OCI-LY1 (cell line): ENCODE results near the gene FGF4.

Source experiments
- H2AFZ ChIP-seq: fragments of 200-600 bp; sonication (generic), shearing (Covaris generic); 2 replicates; pipeline ENCODE4 v1.6.0; 2014; ENCODE audit warnings: antibody characterized with exemption, mild to moderate bottlenecking, low read length
- H3F3A ChIP-seq: fragments of 200-600 bp; sonication (generic), shearing (Covaris generic); 2 replicates; pipeline ENCODE4 v1.6.0; 2014; ENCODE audit warnings: mild to moderate bottlenecking, antibody characterized with exemption, low read length, moderate library complexity; ENCODE audit not compliant: insufficient read depth
- H3K27ac ChIP-seq: fragments of 200-600 bp; sonication (generic); 2 replicates; pipeline ENCODE4 v1.5.1; 2014; ENCODE audit warnings: low read length, mixed run types, mild to moderate bottlenecking, low read depth; ENCODE audit not compliant: poor library complexity, severe bottlenecking
- H3K27me3 ChIP-seq: fragments of 200-600 bp; sonication (generic); 2 replicates; pipeline ENCODE4 v1.6.0; 2014; ENCODE audit warnings: antibody characterized with exemption, mild to moderate bottlenecking, low read length, moderate library complexity; ENCODE audit not compliant: insufficient read depth
- H3K36me3 ChIP-seq: fragments of 200-600 bp; sonication (generic); 2 replicates; pipeline ENCODE4 v1.6.1; 2014; ENCODE audit warnings: mild to moderate bottlenecking, antibody characterized with exemption, low read length, moderate library complexity, mixed read lengths; ENCODE audit not compliant: insufficient read depth
- H3K4me1 ChIP-seq: fragments of 200-600 bp; sonication (generic); 2 replicates; pipeline ENCODE4 v1.5.1; 2014; ENCODE audit warnings: mild to moderate bottlenecking, low read length, moderate library complexity; ENCODE audit not compliant: insufficient read depth, severe bottlenecking
- H3K4me2 ChIP-seq: fragments of 200-600 bp; sonication (generic), shearing (Covaris generic); 2 replicates; pipeline ENCODE4 v1.6.1; 2014; ENCODE audit warnings: low read length
- H3K4me3 ChIP-seq: fragments of 200-600 bp; sonication (generic); 2 replicates; pipeline ENCODE4 v1.5.1; 2014; ENCODE audit warnings: low read length, low read depth, mild to moderate bottlenecking, mixed read lengths; ENCODE audit not compliant: poor library complexity, severe bottlenecking
- H3K79me2 ChIP-seq: fragments of 200-600 bp; shearing (Covaris generic); 2 replicates; pipeline ENCODE4 v1.6.1; 2016; ENCODE audit warnings: mixed run types, low read length, mixed read lengths; ENCODE audit not compliant: insufficient read depth
- H3K9ac ChIP-seq: fragments of 200-600 bp; sonication (generic), shearing (Covaris generic); 2 replicates; pipeline ENCODE4 v1.6.1; 2014; ENCODE audit warnings: mild to moderate bottlenecking, low read length, mixed read lengths
- H3K9me2 ChIP-seq: fragments of 200-600 bp; sonication (generic), shearing (Covaris generic); 2 replicates; pipeline ENCODE4 v1.6.1; 2014; ENCODE audit warnings: low read depth, mild to moderate bottlenecking, low read length, mixed read lengths
- H3K9me3 ChIP-seq: fragments of 200-600 bp; shearing (Covaris generic); 2 replicates; pipeline ENCODE4 v1.6.1; 2014; ENCODE audit warnings: low read length, mixed read lengths
- H4K20me1 ChIP-seq: fragments of 200-600 bp; sonication (generic), shearing (Covaris generic); 2 replicates; pipeline ENCODE4 v1.6.0; 2016; ENCODE audit warnings: mild to moderate bottlenecking, low read length; ENCODE audit not compliant: insufficient read depth
- EZH2 ChIP-seq: fragments of 200-600 bp; sonication (generic), shearing (Covaris generic); IDR thresholded peaks from 2 replicates; pipeline ENCODE4 v1.8.0; 2017; ENCODE audit warnings: borderline replicate concordance, mixed run types, mild to moderate bottlenecking, antibody characterized with exemption, low read length, moderate library complexity, mixed read lengths
- TF ChIP-seq, protein P1 (sequence below): fragments of 200-600 bp; sonication (generic), shearing (Covaris generic); IDR thresholded peaks from 2 replicates; pipeline ENCODE4 v1.5.1; 2017; ENCODE audit warnings: mild to moderate bottlenecking, antibody characterized with exemption, low read length, moderate library complexity, mixed read lengths

Gene FGF4

DNA sequence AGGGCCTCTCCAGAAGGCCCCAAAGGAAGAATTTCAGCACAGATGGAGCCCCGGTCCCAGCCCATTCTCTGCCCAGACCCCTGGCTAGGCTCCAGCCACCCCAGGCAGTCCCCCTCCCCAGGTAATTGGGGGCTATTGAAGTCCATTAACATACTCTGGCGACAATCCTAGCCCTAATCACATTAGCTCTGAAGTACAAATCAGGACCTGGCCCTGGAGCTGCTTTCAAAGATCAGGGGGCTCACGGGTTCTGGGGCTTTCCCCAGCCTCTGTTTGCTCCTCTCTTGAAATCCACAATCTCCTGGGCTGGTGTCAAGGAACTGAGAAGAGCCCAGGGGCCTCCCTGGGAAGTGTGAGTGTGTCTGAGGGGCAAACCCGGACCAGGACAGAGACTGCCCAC lies 22.3 kb downstream of the FGF4 start:
- H3K4me2 ChIP-seq, result no peak overlapping the region
- H3K4me3 ChIP-seq, result no peak overlapping the region
- no peaks in the 10 kb centered on the region for H3K9me2 ChIP-seq
- no peaks in the 10 kb centered on the region for H3K36me3 ChIP-seq
- H2AFZ ChIP-seq, result no peak overlapping the region
- no peaks in the 10 kb centered on the region for H4K20me1 ChIP-seq
- H3K27ac ChIP-seq, result no peak overlapping the region
- 0 out of 2 replicates have a peak, but pooled peaks cover 3% of the 10 kb centered on the region for H3K27me3 ChIP-seq
- no peak for TF ChIP-seq EZH2
- TF ChIP-seq, protein P1, sequence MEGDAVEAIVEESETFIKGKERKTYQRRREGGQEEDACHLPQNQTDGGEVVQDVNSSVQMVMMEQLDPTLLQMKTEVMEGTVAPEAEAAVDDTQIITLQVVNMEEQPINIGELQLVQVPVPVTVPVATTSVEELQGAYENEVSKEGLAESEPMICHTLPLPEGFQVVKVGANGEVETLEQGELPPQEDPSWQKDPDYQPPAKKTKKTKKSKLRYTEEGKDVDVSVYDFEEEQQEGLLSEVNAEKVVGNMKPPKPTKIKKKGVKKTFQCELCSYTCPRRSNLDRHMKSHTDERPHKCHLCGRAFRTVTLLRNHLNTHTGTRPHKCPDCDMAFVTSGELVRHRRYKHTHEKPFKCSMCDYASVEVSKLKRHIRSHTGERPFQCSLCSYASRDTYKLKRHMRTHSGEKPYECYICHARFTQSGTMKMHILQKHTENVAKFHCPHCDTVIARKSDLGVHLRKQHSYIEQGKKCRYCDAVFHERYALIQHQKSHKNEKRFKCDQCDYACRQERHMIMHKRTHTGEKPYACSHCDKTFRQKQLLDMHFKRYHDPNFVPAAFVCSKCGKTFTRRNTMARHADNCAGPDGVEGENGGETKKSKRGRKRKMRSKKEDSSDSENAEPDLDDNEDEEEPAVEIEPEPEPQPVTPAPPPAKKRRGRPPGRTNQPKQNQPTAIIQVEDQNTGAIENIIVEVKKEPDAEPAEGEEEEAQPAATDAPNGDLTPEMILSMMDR, result no peak
- H3K4me1 ChIP-seq, result no peaks in the 10 kb centered on the region
- H3F3A ChIP-seq, result no peaks in the 10 kb centered on the region
- no peaks in the 10 kb centered on the region for H3K79me2 ChIP-seq
- H3K9me3 ChIP-seq, result no peaks in the 10 kb centered on the region
- H3K9ac ChIP-seq, result no peak overlapping the region

DNA sequence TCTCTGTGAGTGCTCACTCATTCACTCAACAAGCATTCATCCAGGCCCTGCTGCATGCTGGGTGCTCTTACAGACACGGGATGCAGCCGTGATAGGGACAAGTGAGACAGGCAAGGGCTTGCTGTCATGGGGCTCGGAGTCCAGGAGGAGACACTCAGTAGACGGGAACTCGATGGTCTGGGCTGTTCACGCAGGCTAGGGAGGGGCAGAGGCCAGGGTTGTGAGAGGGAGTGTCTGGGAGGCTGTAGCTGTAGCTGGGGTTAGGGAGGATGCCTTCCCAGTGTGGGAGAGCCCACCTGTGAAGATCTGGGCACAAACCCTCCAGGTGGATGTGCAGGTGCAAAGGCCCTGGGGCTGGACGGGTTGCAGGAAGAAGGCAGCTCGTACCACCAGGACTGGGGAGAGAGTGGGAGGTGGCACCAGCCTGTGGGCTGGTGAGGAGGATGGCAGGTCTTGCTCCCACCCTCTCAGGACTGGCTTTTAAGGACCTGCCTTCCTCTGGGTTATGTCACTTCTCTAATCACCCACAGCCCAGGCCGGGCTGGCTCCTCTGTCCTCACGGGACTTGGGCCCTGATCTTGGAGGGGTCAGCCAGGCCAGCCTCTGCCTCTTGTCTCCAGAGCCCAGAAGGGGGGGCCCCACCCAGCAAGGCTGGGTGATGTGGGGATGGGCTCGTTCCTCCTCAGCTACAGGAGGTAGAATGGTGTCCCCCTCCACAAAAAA lies 24.1 kb downstream of the FGF4 start:
- no peaks in the 10 kb centered on the region for H3K36me3 ChIP-seq
- no peaks in the 10 kb centered on the region for H3F3A ChIP-seq
- H3K4me1 ChIP-seq, result no peaks in the 10 kb centered on the region
- no peak overlapping the region for H3K9ac ChIP-seq
- H3K4me2 ChIP-seq, result no peak overlapping the region
- no peak for TF ChIP-seq EZH2
- TF ChIP-seq, protein P1, result no peak
- no peak overlapping the region for H2AFZ ChIP-seq
- H3K27me3 ChIP-seq, result 0 out of 2 replicates have a peak, but pooled peaks cover 3% of the 10 kb centered on the region
- no peak overlapping the region for H3K4me3 ChIP-seq
- H3K79me2 ChIP-seq, result no peaks in the 10 kb centered on the region
- no peaks in the 10 kb centered on the region for H3K9me3 ChIP-seq
- no peaks in the 10 kb centered on the region for H4K20me1 ChIP-seq
- H3K9me2 ChIP-seq, result no peaks in the 10 kb centered on the region
- H3K27ac ChIP-seq, result no peak overlapping the region

DNA sequence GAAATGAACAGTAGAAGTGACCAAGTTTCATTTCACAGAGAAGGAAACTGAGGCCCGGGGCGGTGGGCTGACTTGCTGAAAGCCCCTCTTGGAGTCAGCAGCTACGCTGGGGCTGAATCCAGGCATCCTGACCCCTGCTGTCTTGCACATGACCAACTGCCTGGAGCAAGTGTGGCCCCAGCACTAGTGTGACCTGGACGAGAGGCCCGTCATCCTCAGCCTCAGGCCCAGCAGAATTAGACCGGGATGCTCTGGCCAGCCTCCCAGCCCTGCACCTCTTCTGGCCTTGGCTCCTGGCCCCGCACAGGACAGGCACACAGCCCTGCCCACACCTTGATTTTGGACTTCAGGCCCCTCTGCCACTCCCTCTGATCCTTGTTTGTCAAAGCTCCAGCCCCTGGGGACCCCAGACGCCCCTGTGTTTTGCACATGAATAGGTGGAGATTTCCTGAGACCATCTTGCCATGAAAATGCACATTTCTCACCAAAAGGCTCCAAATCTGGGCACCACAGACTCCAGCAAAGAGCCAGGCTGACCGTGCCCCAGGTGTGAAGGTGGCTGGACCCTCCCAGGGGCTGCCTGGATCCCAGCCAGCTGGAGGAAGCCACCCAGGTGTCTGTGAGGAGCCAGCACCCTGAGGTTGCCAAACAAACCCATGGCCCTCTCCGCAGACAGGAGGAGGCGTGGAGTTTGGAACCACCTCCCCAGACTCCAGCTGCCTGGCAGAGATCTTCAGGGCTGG lies 24.9 kb downstream of the FGF4 start:
- no peak for TF ChIP-seq EZH2
- TF ChIP-seq, protein P1, result no peak
- no peaks in the 10 kb centered on the region for H3K9me2 ChIP-seq
- no peak overlapping the region for H3K4me3 ChIP-seq
- no peaks in the 10 kb centered on the region for H3K4me1 ChIP-seq
- H3K36me3 ChIP-seq, result no peaks in the 10 kb centered on the region
- 0 out of 2 replicates have a peak, but pooled peaks cover 3% of the 10 kb centered on the region for H3K27me3 ChIP-seq
- H3K4me2 ChIP-seq, result no peak overlapping the region
- no peaks in the 10 kb centered on the region for H3F3A ChIP-seq
- H3K9ac ChIP-seq, result no peak overlapping the region
- H3K9me3 ChIP-seq, result no peaks in the 10 kb centered on the region
- no peaks in the 10 kb centered on the region for H3K79me2 ChIP-seq
- no peak overlapping the region for H2AFZ ChIP-seq
- H3K27ac ChIP-seq, result no peak overlapping the region
- H4K20me1 ChIP-seq, result no peaks in the 10 kb centered on the region
